ENCODE measurements around the gene ZNF484. TPM values are rescaled to one million over a fixed set of nuclear protein-coding genes. Genes with fewer than 3 reads are reported as not detected.
"Not testable (repeated sequence)": the region's sequence is repeated elsewhere in the genome, so short reads cannot be mapped to it uniquely, and the experiment has no call there.

Gene ZNF484
- total RNA-seq, 2 donors from 2014 or later, result 13.9 to 24.5 TPM

DNA sequence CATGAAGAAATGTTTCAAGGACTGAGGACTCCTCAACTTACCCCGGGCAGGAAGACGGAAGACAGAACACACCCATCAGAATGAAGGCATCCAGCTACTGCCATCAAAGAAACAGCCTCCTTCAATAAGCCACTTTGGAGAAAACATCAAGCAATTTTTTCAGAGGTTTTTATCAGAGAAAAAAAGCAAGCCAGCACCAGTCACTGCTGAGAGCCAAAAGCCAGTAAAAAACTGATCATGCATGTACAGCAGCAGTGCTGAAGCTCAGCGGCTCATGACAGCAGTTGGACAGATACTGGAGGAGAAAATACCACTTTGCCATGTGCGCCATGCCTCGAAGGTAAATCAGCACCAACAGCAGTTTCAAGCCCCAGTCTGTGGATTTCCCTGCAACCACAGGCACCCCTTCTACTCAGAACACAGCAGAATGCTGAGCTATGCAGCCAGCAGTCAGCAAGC, 10.1 kb upstream of the ZNF484 start:
- no peaks in the 10 kb centered on the region for H3K9me3 ChIP-seq
- TF ChIP-seq CTCF (IDR thresholded peaks at IDR 0.05), result no peak
- H3K4me3 ChIP-seq, result no peak overlapping the region
- H3K27ac ChIP-seq, result no peak overlapping the region
- no peak for ATAC-seq (ENCODE audit: insufficient number of reproducible peaks, low FRiP score, low read depth)
- no peaks in the 10 kb centered on the region for H3K36me3 ChIP-seq
- H3K4me1 ChIP-seq (ENCODE audit: control insufficient read depth in 1 of 2, low read depth in 2 of 2), result no peaks in the 10 kb centered on the region
- no peak for DNase-seq (ENCODE audit: low spot score)
- no peaks in the 10 kb centered on the region for H3K27me3 ChIP-seq (replicated peaks; ENCODE audit: insufficient read depth)

- not testable (repeated sequence) for H3K4me1 ChIP-seq (ENCODE audit: control insufficient read depth in 1 of 2, low read depth in 2 of 2); DNase-seq (ENCODE audit: low spot score); H3K27me3 ChIP-seq (replicated peaks; ENCODE audit: insufficient read depth); H3K4me3 ChIP-seq; H3K36me3 ChIP-seq; H3K27ac ChIP-seq; ATAC-seq (ENCODE audit: insufficient number of reproducible peaks, low FRiP score, low read depth); H3K9me3 ChIP-seq
These were observed 9.2 kb upstream of the ZNF484 start for GRCh38 chr9:92886846-92887610.

DNA sequence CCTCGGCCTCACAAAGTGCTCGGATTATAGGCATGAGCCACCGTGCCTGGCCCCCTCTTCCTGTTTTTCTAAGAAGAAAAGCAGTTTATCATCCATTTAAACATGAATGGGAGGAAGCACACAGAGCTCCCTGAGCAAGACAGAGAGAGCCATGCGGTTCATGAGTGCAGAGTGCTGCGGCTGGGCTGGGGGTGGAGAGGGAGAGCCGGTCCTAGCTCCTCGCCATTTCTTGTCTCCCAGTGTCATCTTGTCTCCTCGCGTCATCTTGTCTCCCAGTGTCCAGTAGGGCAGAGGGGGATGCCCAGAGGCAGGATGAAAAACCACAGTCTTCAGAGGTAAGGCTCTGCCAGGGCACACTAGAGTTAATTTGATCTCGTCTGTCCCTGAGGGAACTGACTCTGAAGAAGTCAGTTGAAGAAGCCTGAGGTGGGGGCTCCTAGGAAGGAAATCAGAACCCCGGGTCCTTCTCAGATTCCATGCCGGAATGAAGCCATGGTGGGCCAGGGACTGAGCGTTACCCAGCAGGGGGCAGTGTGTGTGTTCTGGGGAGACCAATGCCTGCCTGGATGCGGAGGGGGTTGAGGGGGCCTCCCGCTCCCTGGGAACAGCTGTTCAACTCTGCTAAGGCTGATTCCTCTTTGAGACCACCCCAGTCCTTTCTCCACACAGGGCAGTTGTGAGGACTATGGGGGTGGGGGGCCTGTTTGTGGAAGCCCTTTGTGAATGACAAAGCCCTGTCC, 6.0 kb upstream of the ZNF484 start:
- not testable (repeated sequence) for H3K27me3 ChIP-seq (replicated peaks; ENCODE audit: insufficient read depth); DNase-seq (ENCODE audit: low spot score); H3K27ac ChIP-seq; H3K4me3 ChIP-seq; H3K4me1 ChIP-seq (ENCODE audit: control insufficient read depth in 1 of 2, low read depth in 2 of 2); ATAC-seq (ENCODE audit: insufficient number of reproducible peaks, low FRiP score, low read depth); H3K9me3 ChIP-seq; H3K36me3 ChIP-seq

DNA sequence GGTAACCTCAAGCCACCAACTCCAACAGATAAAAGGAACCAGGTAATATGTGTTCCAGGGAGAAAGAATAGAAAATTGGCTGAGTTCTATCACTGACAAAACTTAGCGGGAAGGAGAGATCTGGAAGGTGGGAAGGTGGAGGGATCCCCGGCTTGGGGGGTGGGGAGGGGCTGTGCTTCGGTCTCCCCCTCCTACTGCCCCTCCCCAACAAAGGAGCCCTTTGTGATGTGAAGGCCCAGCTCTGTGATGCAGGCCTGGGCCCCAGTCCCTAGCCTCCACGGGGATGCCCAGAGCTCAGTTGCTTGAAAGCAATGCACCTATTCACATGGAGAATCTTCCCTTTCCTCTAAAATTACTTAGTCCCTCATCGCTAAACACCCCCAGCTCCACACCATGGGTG, 4.4 kb upstream of the ZNF484 start:
- Histone ChIP-seq H3K4me1 (ENCODE audit: control insufficient read depth in 1 of 2, low read depth in 2 of 2) (no peaks in the 10 kb centered on the region), H3K9me3 (no peaks in the 10 kb centered on the region), H3K27ac (no peak overlapping the region), H3K27me3 (replicated peaks; ENCODE audit: insufficient read depth) (no peaks in the 10 kb centered on the region), H3K4me3 (no peak overlapping the region), H3K36me3 (no peaks in the 10 kb centered on the region)
- DNase-seq (ENCODE audit: low spot score) (no peak), ATAC-seq (ENCODE audit: insufficient number of reproducible peaks, low FRiP score, low read depth) (no peak)
- TF ChIP-seq CTCF (IDR thresholded peaks at IDR 0.05), result no peak

DNA sequence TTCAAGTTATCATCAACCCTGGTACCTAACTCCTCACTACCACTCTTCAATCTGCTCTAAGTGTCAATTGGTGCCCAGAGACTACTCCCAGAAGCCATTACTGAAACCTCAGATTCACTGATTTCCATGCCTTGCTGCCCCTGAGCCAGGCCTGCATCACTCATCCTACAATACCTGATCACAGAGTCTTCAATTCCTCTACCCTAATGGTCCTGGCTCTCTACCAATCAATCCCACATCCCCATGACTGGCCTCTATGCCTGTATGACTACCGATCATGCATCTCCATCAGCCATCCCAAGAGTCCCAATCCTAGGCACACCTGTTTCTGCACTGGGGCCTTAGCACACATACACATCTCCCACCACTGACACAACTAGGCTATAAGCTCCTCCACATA, 2.5 kb downstream of the ZNF484 start:
- Histone ChIP-seq H3K27ac (no peak overlapping the region), H3K9me3 (no peaks in the 10 kb centered on the region), H3K4me3 (no peak overlapping the region), H3K27me3 (replicated peaks; ENCODE audit: insufficient read depth) (no peaks in the 10 kb centered on the region), H3K36me3 (no peaks in the 10 kb centered on the region), H3K4me1 (ENCODE audit: control insufficient read depth in 1 of 2, low read depth in 2 of 2) (peaks cover 10 to 12% of the 10 kb centered on the region in 2 donors)
- TF ChIP-seq CTCF (IDR thresholded peaks at IDR 0.05), result no peak
- no peak for ATAC-seq (ENCODE audit: insufficient number of reproducible peaks, low FRiP score, low read depth)
- DNase-seq (ENCODE audit: low spot score), result no peak

GRCh38 chr9:92870289-92870688, 7.5 kb downstream of the ZNF484 start:
- DNase-seq (ENCODE audit: low spot score) (no peak), ATAC-seq (ENCODE audit: insufficient number of reproducible peaks, low FRiP score, low read depth) (no peak)
- H3K27me3 ChIP-seq (replicated peaks; ENCODE audit: insufficient read depth), result no peaks in the 10 kb centered on the region
- H3K27ac ChIP-seq, result no peak overlapping the region
- no peaks in the 10 kb centered on the region for H3K9me3 ChIP-seq
- no peaks in the 10 kb centered on the region for H3K36me3 ChIP-seq
- no peaks in the 10 kb centered on the region for H3K4me1 ChIP-seq (ENCODE audit: control insufficient read depth in 1 of 2, low read depth in 2 of 2)
- no peak for TF ChIP-seq CTCF (IDR thresholded peaks at IDR 0.05)
- no peak overlapping the region for H3K4me3 ChIP-seq

DNA sequence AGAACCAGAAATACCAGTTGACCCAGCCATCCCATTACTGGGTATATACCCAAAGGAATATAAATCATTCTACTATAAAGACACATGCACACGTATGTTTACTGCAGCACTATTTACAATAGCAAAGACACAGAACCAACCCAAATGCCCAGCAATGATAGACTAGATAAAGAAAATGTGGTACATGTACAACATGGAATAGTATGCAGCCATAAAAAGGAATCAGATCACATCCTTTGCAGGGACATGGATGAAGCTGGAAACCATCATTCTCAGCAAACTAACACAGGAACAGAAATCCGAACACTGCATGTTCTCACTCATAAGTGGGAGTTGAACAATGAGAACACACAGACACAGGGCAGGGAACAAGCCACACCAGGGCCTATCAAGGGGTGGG, 11.2 kb downstream of the ZNF484 start:
- DNase-seq (ENCODE audit: low spot score); H3K4me1 ChIP-seq (ENCODE audit: control insufficient read depth in 1 of 2, low read depth in 2 of 2); H3K4me3 ChIP-seq; H3K36me3 ChIP-seq; ATAC-seq (ENCODE audit: insufficient number of reproducible peaks, low FRiP score, low read depth); H3K27me3 ChIP-seq (replicated peaks; ENCODE audit: insufficient read depth); H3K9me3 ChIP-seq; H3K27ac ChIP-seq: not testable (repeated sequence)
